ENCODE data around the gene MORN3.

DNA sequence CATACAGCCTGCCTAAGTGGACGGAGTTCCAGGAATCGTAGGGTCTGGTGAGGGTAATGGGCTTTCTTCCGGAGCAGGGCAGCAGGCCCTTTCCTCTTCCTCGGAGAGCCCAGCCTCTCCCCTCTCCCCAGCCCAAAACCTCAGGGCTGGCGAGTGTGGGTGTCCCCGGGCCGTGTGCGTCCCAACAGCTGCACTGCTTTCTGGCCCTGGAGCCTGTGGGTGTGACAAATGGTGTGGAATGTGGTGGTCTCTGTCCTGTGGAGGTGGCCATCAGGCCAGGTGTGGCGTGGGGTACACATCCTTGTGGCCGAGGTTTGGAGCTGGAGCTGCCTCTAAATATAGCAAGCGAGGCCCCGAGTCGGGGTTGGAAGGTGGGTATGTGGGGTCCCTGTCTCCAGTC is 34.6 kb downstream of the MORN3 start:
- TF ChIP-seq, protein P1, sequence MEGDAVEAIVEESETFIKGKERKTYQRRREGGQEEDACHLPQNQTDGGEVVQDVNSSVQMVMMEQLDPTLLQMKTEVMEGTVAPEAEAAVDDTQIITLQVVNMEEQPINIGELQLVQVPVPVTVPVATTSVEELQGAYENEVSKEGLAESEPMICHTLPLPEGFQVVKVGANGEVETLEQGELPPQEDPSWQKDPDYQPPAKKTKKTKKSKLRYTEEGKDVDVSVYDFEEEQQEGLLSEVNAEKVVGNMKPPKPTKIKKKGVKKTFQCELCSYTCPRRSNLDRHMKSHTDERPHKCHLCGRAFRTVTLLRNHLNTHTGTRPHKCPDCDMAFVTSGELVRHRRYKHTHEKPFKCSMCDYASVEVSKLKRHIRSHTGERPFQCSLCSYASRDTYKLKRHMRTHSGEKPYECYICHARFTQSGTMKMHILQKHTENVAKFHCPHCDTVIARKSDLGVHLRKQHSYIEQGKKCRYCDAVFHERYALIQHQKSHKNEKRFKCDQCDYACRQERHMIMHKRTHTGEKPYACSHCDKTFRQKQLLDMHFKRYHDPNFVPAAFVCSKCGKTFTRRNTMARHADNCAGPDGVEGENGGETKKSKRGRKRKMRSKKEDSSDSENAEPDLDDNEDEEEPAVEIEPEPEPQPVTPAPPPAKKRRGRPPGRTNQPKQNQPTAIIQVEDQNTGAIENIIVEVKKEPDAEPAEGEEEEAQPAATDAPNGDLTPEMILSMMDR (conservative IDR thresholded peaks at IDR 0.05 in 1 of 2, IDR thresholded peaks at IDR 0.05 in 1 of 2; ENCODE audit: extremely low read depth in 1 of 2, insufficient read depth in 1 of 2, low read depth in 1 of 2, low read length in 2 of 2): no peak
- no peak for TF ChIP-seq EZH2 (IDR thresholded peaks at IDR 0.05; ENCODE audit: borderline replicate concordance, low read length)
